ENCODE measurements around the gene ROBO2.

GRCh38 chr3:77394046-77394445, 354.1 kb downstream of the ROBO2 start:
- no peak for TF ChIP-seq SP1 (IDR thresholded peaks at IDR 0.05)
- TF ChIP-seq SUZ12 (IDR thresholded peaks at IDR 0.05) = no peak
- no peak for TF ChIP-seq FOXM1 (IDR thresholded peaks at IDR 0.05; ENCODE audit: borderline replicate concordance)
- no peak for TF ChIP-seq ARNT (IDR thresholded peaks at IDR 0.05)
- TF ChIP-seq L3MBTL2 (conservative IDR thresholded peaks at IDR 0.05) = no peak
- no peak for TF ChIP-seq PKNOX1 (IDR thresholded peaks at IDR 0.05)
- TF ChIP-seq HDGF (IDR thresholded peaks at IDR 0.05; ENCODE audit: borderline replicate concordance) = no peak

Data from HEK293T (cell line).